Measurements from ENCODE around the gene LRRC17. TPM values are rescaled to one million over a fixed set of nuclear protein-coding genes. Genes with fewer than 3 reads are reported as not detected.

The LRRC17 gene
- total RNA-seq, 2 donors from 2014 or later: 22.3 to 24.6 TPM

DNA sequence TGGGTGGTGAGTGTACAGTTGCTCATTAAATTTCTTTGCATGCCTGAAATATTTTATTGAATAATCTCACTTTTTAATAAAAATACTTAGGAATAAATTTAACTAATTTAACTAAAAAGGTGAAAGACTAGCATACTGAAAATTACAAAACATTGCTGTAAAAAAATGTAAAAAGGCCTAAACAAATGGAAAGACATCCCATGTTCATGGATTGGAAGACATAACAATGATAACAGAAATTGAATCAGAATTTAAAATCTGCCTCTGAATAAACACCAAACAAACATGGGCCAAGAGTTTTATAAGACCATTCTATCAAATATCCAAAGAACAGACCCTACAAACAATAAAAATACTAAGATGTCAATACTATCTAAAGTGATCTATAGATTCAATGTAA is 66.9 kb downstream of the LRRC17 start:
- Histone ChIP-seq H3K9me3 (no peaks in the 10 kb centered on the region), H3K4me1 (ENCODE audit: control insufficient read depth in 1 of 2, low read depth in 2 of 2) (peaks cover 3 to 31% of the 10 kb centered on the region in 2 donors), H3K36me3 (no peaks in the 10 kb centered on the region), H3K27ac (no peak overlapping the region), H3K4me3 (no peak overlapping the region), H3K27me3 (replicated peaks; ENCODE audit: insufficient read depth) (no peaks in the 10 kb centered on the region)
- no peak for DNase-seq (ENCODE audit: low spot score)
- TF ChIP-seq CTCF (IDR thresholded peaks at IDR 0.05): no peak
- ATAC-seq (ENCODE audit: insufficient number of reproducible peaks, low FRiP score, low read depth): no peak

GRCh38 chr7:102981451-102981850 is 68.7 kb downstream of the LRRC17 start:
- H3K27ac ChIP-seq: no peak overlapping the region
- no peak for TF ChIP-seq CTCF (IDR thresholded peaks at IDR 0.05)
- H3K27me3 ChIP-seq (replicated peaks; ENCODE audit: insufficient read depth): no peaks in the 10 kb centered on the region
- no peaks in the 10 kb centered on the region for H3K9me3 ChIP-seq
- no peaks in the 10 kb centered on the region for H3K36me3 ChIP-seq
- ATAC-seq (ENCODE audit: insufficient number of reproducible peaks, low FRiP score, low read depth) (no peak), DNase-seq (ENCODE audit: low spot score) (no peak)
- no peak overlapping the region for H3K4me3 ChIP-seq
- peaks cover 7 to 48% of the 10 kb centered on the region in 2 donors for H3K4me1 ChIP-seq (ENCODE audit: control insufficient read depth in 1 of 2, low read depth in 2 of 2)

DNA sequence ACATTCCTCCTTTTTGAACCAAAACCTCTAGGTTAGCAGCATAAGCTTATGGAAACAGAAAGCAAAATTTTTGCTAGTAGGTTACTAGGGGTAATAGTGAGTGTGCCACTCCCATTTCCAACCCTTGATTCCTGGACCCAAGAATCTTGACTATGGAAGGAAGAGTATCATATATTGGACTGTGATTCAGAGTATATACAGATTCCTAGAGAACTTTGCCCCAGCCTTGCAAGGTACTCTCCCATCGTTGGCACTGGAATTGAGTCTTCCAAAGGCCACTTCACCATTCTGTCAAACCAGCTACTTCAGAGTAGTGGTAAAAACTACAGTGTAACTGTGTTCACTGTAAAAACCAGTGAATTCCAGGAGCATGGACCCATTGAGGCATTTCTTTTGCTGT is 69.4 kb downstream of the LRRC17 start:
- Histone ChIP-seq H3K36me3 (no peaks in the 10 kb centered on the region), H3K9me3 (no peaks in the 10 kb centered on the region), H3K27me3 (replicated peaks; ENCODE audit: insufficient read depth) (no peaks in the 10 kb centered on the region), H3K4me1 (ENCODE audit: control insufficient read depth in 1 of 2, low read depth in 2 of 2) (peaks cover 7 to 50% of the 10 kb centered on the region in 2 donors), H3K27ac (no peak overlapping the region), H3K4me3 (no peak overlapping the region)
- no peak for TF ChIP-seq CTCF (IDR thresholded peaks at IDR 0.05)
- ATAC-seq (ENCODE audit: insufficient number of reproducible peaks, low FRiP score, low read depth): no peak
- DNase-seq (ENCODE audit: low spot score): no peak

GRCh38 chr7:102983602-102984001 is 70.8 kb downstream of the LRRC17 start:
- Histone ChIP-seq H3K9me3 (no peaks in the 10 kb centered on the region), H3K27me3 (replicated peaks; ENCODE audit: insufficient read depth) (no peaks in the 10 kb centered on the region), H3K4me1 (ENCODE audit: control insufficient read depth in 1 of 2, low read depth in 2 of 2) (peaks cover 5 to 46% of the 10 kb centered on the region in 2 donors), H3K4me3 (no peak overlapping the region), H3K36me3 (no peaks in the 10 kb centered on the region), H3K27ac (peak overlapping the region in 1 of 2 donors; percentile 3)
- no peak for ATAC-seq (ENCODE audit: insufficient number of reproducible peaks, low FRiP score, low read depth)
- DNase-seq (ENCODE audit: low spot score): no peak
- TF ChIP-seq CTCF (IDR thresholded peaks at IDR 0.05): no peak

DNA sequence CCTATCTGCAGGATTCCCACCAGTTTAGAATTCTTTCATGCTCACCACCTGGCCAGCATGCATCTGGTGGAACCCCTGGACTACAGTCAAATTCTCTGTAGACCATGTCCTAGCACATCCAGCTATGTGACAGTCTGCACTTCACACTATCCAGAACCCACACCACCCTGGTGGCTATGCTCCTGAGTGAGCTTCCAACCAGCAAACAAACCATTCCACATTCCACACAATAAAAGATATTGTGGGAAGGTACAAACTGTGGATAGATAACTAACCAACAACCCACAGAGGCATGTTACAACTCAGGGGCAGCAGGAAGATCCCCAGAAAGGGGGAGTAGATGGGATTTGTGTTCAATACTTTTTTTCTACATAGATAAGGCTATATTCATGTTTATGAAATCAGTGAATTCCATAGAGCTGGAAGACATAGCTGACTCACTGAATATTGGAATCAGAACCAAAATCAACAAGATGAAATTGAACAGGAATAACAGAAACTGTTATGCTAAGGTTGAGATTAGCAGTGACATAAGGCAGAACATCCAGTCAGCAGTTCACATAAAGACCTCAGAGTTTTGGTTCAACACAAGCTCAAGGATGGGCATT is 72.5 kb downstream of the LRRC17 start:
- DNase-seq (ENCODE audit: low spot score) (no peak), ATAC-seq (ENCODE audit: insufficient number of reproducible peaks, low FRiP score, low read depth) (no peak)
- Histone ChIP-seq H3K36me3 (no peaks in the 10 kb centered on the region), H3K4me3 (no peak overlapping the region), H3K9me3 (no peaks in the 10 kb centered on the region), H3K27me3 (replicated peaks; ENCODE audit: insufficient read depth) (no peaks in the 10 kb centered on the region), H3K27ac (peak overlapping the region; percentile 52 to 69), H3K4me1 (ENCODE audit: control insufficient read depth in 1 of 2, low read depth in 2 of 2) (peaks cover 16 to 63% of the 10 kb centered on the region in 2 donors)
- no peak for TF ChIP-seq CTCF (IDR thresholded peaks at IDR 0.05)
